ENCODE results near the gene MSX2. TPM values are rescaled to one million over a fixed set of nuclear protein-coding genes. Genes with fewer than 3 reads are reported as not detected.

Gene MSX2
- total RNA-seq, 1 donor from 2014 or later: 3.7 TPM

GRCh38 chr5:174715804-174716203, 8.6 kb upstream of the MSX2 start:
- TF ChIP-seq CTCF (conservative IDR thresholded peaks at IDR 0.05; ENCODE audit: low read depth, low read length): no peak
- no peak for DNase-seq (ENCODE audit: low read depth)
- H3K4me3 ChIP-seq (ENCODE audit: low read depth, low read length): no peak overlapping the region

DNA sequence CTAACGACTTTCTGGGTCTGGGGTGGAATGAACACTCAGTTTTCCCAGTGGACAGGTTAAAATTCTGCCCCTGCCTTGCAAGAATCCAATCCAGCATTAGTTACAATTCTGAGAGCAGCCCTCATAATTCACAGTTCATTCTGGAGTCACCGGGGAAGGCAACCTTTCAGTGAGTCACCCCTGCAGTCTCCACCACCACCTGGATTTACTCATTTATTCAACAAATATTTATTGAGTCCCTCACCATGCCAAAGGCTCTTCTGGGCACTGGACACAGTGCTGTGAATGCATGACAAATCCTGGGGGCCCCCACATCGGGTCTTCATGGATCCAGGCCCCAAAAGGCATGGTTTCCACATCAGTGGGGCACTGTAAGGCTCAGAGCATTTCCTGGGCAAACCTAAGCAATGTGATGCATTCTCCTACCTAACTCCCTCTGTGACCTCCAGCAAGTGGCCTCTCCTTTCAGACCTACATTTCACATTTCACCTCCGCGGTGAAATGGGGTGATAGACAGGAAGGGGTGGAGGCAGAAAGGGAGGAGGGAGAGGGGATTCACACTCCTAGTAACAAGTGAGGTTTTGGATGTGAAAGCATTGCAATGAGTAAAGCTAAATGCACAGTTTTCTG, 6.4 kb upstream of the MSX2 start:
- H3K4me3 ChIP-seq (ENCODE audit: low read depth, low read length): no peak overlapping the region
- DNase-seq (ENCODE audit: low read depth): no peak
- no peak for TF ChIP-seq CTCF (conservative IDR thresholded peaks at IDR 0.05; ENCODE audit: low read depth, low read length)

DNA sequence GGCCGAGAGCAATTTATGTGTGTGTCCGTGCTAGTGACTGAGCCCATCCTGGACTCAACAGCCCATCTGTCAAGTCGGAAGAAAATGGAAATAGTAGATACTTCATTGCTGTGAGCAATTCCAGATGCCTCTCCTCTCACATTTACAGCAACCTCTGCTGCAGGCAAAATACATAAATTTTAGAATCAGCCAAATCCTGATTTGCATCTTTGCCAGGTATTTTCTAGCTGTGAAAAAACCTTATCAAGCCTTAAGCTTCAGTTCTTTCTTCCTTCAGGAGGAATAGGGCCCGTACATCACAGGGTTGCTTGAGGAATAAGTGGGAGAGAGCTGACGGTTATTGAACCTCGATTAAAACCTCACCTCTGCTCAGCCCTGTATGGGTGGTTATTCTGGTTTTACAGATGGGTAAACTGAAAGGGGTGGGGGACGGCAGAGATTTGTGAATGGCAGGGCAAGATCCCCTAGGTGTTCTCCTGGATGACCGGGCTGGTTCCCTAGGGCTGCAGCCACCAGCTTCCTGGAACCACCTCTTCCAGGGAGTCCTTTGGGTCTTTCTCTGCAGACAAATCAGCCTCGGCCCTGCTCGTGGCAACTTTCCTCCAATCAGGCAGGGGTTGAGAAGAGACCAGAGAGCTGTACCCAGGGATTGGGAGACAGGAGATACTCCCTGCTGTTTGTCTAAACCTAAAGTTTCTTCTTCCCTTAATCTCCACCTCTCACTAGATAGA, 5.3 kb upstream of the MSX2 start:
- no peak overlapping the region for H3K4me3 ChIP-seq (ENCODE audit: low read depth, low read length)
- no peak for TF ChIP-seq CTCF (conservative IDR thresholded peaks at IDR 0.05; ENCODE audit: low read depth, low read length)
- no peak for DNase-seq (ENCODE audit: low read depth)

- no peak for TF ChIP-seq CTCF (conservative IDR thresholded peaks at IDR 0.05; ENCODE audit: low read depth, low read length)
- H3K4me3 ChIP-seq (ENCODE audit: low read depth, low read length): no peak overlapping the region
- DNase-seq (ENCODE audit: low read depth): no peak
These were observed 4.4 kb upstream of the MSX2 start for GRCh38 chr5:174719793-174720611.

DNA sequence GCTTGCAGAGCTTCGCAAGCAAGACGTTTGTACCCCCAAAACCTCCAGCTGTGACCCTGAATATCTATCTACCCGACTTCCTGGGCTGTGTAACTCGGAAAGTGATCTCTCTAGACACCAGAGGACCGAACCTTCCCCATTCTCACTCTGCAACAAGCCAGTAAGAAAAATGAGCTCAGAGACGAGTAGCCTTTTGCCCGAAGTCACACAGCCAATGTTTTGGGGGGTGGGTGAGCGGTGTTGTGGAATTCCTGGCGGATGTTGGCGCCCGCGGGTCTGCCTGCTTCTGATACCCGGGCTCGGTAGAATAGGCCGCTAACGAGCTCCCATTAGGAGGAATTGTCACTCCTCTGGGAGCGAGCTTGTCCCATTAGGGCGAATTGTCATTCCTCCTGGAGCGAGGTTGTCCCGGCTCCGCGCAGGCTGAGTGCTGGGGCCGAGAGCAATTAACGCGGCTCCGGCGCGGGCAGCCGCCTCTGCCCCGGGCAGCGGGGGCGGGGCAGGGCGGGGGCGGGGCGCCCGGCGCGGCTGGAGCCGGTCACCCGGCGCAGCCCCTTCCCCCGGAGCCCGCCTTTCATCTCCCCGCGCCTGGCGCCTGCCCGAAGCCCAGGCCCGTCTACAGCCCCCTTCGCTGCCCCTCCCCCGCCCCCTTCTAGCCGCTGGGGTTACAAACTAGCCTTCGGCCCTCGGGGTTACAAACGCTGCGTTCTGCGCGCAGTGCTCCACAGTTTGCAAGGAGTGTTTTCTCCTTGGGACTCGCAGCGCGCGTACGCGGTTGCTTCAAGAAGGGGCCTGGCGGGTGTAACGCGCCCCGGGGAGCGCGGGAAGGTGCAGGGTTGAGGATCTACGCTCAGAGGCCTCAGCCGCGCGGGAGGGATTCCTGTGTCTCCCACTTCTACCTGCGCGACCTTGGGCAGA, 3.5 kb upstream of the MSX2 start:
- TF ChIP-seq CTCF (conservative IDR thresholded peaks at IDR 0.05; ENCODE audit: low read depth, low read length): no peak
- DNase-seq (ENCODE audit: low read depth): no peak
- no peak overlapping the region for H3K4me3 ChIP-seq (ENCODE audit: low read depth, low read length)
